Adipocyte (in vitro differentiated cells): ENCODE measurements around the gene ADH7.
A peak's percentile ranks its signal among the peaks of the same experiment; 100 is the strongest.
"Not testable (repeated sequence)": the region's sequence is repeated elsewhere in the genome, so short reads cannot be mapped to it uniquely, and the experiment has no call there.

Experiments
- DNase-seq: peaks from one replicate; pipeline ENCODE4 v3.0.0-alpha.2; 2015; ENCODE audit warnings: low read depth
- H3K27me3 ChIP-seq: replicated peaks from 2 replicates; pipeline ENCODE4 v1.7.0; 2013; ENCODE audit warnings: mild to moderate bottlenecking, low read length, moderate library complexity; ENCODE audit not compliant: control insufficient read depth, insufficient read depth
- H3K36me3 ChIP-seq: 2 replicates; pipeline ENCODE4 v1.7.0; 2013; ENCODE audit warnings: low read length, mild to moderate bottlenecking, moderate library complexity; ENCODE audit not compliant: control insufficient read depth, insufficient read depth, severe bottlenecking
- H3K4me1 ChIP-seq: 2 replicates; pipeline ENCODE4 v1.7.0; 2013; ENCODE audit warnings: mild to moderate bottlenecking, low read length, moderate library complexity; ENCODE audit not compliant: control insufficient read depth, insufficient read depth
- H3K4me3 ChIP-seq: 2 replicates; pipeline ENCODE4 v1.7.0; 2013; ENCODE audit warnings: mild to moderate bottlenecking, low read length, moderate library complexity
- H3K9ac ChIP-seq: 2 replicates; pipeline ENCODE4 v1.7.0; 2013; ENCODE audit warnings: mild to moderate bottlenecking, low read length, moderate library complexity
- H3K9me3 ChIP-seq: 2 replicates; pipeline ENCODE4 v1.7.0; 2013; ENCODE audit warnings: mild to moderate bottlenecking, low read length, moderate library complexity; ENCODE audit not compliant: control insufficient read depth

Gene ADH7

DNA sequence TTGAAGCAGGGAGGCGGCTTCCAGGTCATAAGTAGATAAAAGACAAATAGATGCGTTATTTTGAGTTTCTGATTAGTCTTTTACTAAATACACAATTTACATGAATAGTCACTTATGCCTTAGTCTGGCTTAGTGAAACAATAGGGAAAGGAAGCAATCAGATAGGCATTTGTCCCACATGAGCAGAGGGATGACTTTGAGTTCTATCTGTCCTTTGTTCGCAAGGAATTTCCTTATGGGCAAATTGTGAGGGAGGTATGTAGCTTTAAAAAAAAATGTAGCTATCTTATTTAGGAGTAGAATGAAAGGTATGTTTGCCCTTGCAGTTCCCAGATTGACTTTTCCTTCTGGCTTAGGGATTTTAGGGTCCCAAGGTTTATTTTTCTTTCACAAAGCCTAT, 56.3 kb downstream of the ADH7 start:
- Histone ChIP-seq H3K9me3 (no peaks in the 10 kb centered on the region), H3K27me3 (no peaks in the 10 kb centered on the region), H3K9ac (no peak overlapping the region), H3K4me1 (peaks cover 18% of the 10 kb centered on the region), H3K4me3 (no peak overlapping the region), H3K36me3 (no peaks in the 10 kb centered on the region)
- no peak for DNase-seq

DNA sequence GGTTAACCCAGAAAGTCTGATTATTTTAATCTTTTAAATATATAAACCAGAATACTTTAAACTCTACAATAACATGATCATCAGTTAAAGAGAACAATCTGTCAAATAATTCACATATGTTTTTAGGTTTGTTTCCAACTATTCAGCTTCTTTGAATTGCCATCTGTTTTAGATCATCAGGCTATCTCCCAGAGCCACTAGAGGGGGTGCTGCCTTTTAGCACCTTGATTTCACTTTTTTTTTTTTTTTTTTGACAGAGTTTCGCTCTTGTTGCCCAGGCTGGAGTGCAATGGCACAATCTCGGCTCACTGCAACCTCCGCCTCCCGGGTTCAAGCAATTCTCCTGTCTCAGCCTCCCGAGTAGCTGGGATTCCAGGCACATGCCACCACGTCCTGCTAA, 57.8 kb downstream of the ADH7 start:
- H3K9ac ChIP-seq, H3K36me3 ChIP-seq: not testable (repeated sequence)
- DNase-seq: peak; percentile 77

DNA sequence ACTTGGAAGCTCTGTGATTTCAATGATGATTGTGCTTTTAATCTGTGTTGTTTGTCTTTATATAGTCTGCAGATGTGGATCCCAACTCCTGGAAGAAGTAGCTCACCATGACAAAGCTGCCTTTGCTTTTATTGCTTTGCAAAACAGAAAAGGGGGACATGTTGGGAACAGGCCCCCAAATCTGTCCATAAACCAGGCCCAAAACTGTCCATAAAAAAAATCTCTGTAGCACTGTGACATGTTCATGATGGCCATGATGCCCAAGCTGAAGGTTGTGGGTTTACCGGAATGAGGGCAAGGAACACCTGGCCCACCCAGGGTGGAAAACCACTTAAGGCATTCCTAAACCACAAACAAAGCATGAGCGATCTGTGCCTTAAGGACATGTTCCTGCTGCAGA, 62.7 kb downstream of the ADH7 start:
- H3K9ac ChIP-seq, H3K4me1 ChIP-seq, H3K27me3 ChIP-seq, H3K36me3 ChIP-seq, DNase-seq, H3K4me3 ChIP-seq: not testable (repeated sequence)
- peaks cover 11% of the 10 kb centered on the region for H3K9me3 ChIP-seq

More for the DNA sequence above, 57.8 kb downstream of the ADH7 start:
- not testable (repeated sequence) for H3K4me3 ChIP-seq, H3K9me3 ChIP-seq, H3K4me1 ChIP-seq, H3K27me3 ChIP-seq

DNA sequence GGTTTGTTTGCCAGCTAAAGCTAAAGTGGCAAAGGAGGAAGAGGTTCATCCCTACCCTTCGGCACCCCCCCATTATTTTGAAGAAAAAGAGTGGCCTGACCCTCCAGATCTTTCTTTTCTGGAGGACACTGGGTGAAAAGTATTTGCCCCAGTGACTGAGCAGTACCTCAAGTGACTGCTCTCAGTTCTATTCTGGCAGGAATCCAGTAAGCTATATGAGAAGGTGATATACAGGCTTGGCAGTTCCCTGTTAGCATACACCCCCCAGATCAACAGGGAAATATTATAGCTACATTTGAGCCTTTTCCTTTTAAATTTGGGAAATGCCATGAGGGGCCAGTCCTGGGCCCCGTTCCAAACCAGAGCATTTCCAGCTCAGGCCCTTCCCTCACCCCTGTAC, 67.3 kb downstream of the ADH7 start:
- H3K9ac ChIP-seq, H3K36me3 ChIP-seq, H3K4me3 ChIP-seq, H3K27me3 ChIP-seq, DNase-seq: not testable (repeated sequence)
- peaks cover 17% of the 10 kb centered on the region for H3K9me3 ChIP-seq
- peaks cover 12% of the 10 kb centered on the region for H3K4me1 ChIP-seq

DNA sequence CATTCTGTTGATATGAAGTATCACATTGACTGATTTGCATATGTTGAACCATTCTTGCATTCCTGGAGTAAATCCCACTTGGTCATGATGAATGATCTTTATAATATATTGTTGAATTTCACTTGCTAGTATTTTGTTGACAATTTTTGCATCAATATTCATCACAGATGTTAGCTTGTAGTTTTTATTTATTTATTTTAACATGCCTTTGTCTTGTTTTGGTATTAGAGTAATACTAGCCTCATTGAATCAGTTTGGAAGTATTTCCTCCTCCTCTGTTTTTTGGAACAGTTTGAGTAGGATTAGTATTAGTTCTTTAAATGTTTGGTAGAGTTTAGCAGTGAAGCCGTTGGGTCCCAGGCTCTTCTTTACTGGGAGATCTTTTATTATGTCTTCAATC, 68.7 kb downstream of the ADH7 start:
- H3K36me3 ChIP-seq: no peaks in the 10 kb centered on the region
- no peak for DNase-seq
- no peak overlapping the region for H3K9ac ChIP-seq
- peaks cover 25% of the 10 kb centered on the region for H3K4me1 ChIP-seq
- no peak overlapping the region for H3K4me3 ChIP-seq
- peaks cover 8% of the 10 kb centered on the region for H3K9me3 ChIP-seq
- no peaks in the 10 kb centered on the region for H3K27me3 ChIP-seq

DNA sequence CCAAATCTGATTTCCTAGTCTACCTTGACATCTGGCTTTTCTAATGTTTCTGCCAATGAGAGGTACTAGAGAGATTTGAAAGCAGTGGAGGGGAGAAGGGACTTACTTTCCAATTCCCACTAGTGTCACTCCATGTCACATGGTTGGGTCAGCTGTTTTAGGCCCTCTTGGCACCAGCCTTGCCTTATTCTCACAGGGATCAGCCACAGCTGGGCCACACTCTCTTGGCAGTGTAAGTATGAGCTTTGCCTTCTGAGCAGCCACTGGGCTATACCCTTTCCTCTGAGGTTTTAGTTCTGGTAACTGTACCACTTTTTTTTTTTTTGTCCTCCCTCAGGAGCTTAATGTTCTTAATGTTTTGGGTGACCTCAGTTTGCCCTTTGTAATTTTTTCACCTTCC, 72.4 kb downstream of the ADH7 start:
- Histone ChIP-seq H3K4me3 (no peak overlapping the region), H3K9ac (peak overlapping the region; percentile 14), H3K4me1 (peaks cover 35% of the 10 kb centered on the region), H3K27me3 (no peaks in the 10 kb centered on the region), H3K36me3 (no peaks in the 10 kb centered on the region), H3K9me3 (peaks cover 8% of the 10 kb centered on the region)
- DNase-seq: no peak
